ENCODE measurements around the gene PPP1R14D. TPM values are rescaled to one million over a fixed set of nuclear protein-coding genes. Genes with fewer than 3 reads are reported as not detected.

The PPP1R14D gene, protein sequence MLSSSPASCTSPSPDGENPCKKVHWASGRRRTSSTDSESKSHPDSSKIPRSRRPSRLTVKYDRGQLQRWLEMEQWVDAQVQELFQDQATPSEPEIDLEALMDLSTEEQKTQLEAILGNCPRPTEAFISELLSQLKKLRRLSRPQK
- not detected in 2 replicates for total RNA-seq (2012; rRNA removed)

DNA sequence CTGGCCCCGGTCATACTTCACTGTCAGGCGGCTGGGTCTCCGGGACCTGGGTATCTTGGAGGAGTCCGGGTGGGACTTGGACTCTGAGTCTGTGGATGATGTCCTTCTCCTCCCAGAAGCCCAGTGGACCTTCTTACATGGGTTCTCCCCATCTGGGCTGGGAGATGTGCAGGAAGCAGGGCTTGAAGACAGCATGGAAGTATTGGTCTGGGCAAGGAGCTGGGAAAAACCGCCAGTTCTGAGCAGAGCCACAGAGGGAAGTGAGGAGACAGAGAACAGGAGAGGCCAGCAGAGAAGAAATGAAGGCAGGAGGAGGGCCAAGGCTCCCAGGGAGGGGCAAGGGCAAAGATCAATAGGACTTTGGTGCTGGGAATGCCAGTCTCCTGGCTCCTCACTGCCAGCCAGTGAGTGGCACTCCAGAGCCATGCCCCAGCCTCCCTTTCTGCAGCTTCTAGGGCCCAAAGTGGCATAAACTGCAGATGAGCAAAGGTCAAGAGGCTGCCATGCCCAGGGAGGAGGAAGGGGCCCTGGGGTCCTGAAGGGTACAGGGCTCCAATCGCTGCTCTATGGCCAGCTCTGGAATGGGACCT, at the start of gene PPP1R14D:
TSS of gene PPP1R14D (minus strand) at position 262 of the 590 bp plus-strand sequence. CDS start at position 195, 67 bp downstream.
- Histone ChIP-seq H3K4me2 (ENCODE audit: low read length) (no peak within 1 kb of the TSS), H3K9ac (ENCODE audit: low read depth, low read length) (no peak within 1 kb of the TSS), H3K9me3 (replicated peaks; ENCODE audit: low read length) (no peaks in the 10 kb centered on the region), H3K36me3 (ENCODE audit: insufficient read depth, low read length) (no peaks in the 10 kb centered on the region), H3K4me1 (ENCODE audit: control insufficient read depth, insufficient read depth, low read length) (no peaks in the 10 kb centered on the region), H3K4me3 (ENCODE audit: low read length) (no peak within 1 kb of the TSS), H3K27me3 (ENCODE audit: control insufficient read depth, insufficient read depth, low read length) (peaks cover 34% of the 10 kb centered on the region)

DNA sequence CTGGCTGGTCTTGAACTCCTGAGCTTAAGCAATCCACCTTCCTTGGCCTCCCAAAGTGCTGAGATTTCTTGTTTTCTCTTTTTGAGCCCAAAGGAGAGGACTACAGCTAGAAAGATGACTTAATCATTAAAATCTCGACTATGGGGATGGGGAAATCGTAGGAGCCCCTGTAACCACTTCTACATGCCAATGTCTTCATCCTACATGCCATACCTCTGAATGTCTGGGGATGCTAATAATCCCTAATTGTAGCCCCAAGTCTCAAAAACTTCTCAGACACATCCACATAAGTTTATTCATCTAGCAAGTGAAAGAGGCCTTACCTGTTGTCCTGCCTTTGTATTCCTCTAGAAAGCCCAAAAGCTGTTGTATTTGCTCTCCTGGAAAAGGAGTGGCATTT, 49.2 kb upstream of the PPP1R14D start:
- Histone ChIP-seq H3K4me2 (ENCODE audit: low read length) (no peak overlapping the region), H3K4me3 (ENCODE audit: low read length) (no peak overlapping the region), H3K4me1 (ENCODE audit: control insufficient read depth, insufficient read depth, low read length) (peaks cover 4% of the 10 kb centered on the region), H3K36me3 (ENCODE audit: insufficient read depth, low read length) (no peaks in the 10 kb centered on the region), H3K9ac (ENCODE audit: low read depth, low read length) (no peak overlapping the region), H3K9me3 (replicated peaks; ENCODE audit: low read length) (no peaks in the 10 kb centered on the region), H3K27me3 (ENCODE audit: control insufficient read depth, insufficient read depth, low read length) (peaks cover 16% of the 10 kb centered on the region)

DNA sequence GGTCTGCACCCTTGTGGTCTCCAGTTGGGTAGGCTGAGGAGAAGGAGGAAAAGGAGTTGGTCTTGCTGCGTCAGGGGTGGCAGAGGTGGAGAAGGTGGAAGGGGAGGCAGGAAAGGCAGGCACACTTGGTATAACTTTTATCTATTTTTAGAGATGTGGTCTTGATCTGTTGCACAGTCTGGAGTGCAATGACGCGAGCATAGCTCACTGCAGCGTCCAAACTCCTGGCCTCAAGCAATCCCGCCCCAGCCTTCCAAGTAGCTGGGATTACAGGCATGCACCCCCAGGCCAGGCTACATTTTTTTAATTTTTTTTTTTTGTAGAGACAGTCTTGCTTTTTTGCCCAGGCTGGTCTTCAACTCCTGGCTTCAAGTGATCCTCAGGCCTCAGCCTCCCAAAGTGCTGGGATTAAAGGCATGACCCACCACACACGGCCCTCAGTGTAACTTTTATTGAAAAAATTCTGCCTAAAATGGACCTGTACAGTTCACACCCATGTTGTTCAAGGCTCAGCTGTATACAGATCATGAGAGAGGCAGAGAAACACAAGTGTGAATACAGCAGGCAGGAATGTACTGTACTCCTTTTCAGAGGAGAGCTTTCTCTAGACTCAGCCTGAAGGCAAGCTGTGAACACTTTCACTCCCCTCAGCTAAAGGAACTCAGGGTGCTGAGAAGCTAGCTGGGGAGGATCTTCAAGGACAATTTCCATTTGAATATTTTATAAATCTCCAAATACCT, 47.7 kb upstream of the PPP1R14D start:
- Histone ChIP-seq H3K36me3 (ENCODE audit: insufficient read depth, low read length) (no peaks in the 10 kb centered on the region), H3K9ac (ENCODE audit: low read depth, low read length) (no peak overlapping the region), H3K4me2 (ENCODE audit: low read length) (no peak overlapping the region), H3K27me3 (ENCODE audit: control insufficient read depth, insufficient read depth, low read length) (peaks cover 26% of the 10 kb centered on the region), H3K4me3 (ENCODE audit: low read length) (no peak overlapping the region), H3K9me3 (replicated peaks; ENCODE audit: low read length) (no peaks in the 10 kb centered on the region), H3K4me1 (ENCODE audit: control insufficient read depth, insufficient read depth, low read length) (peaks cover 4% of the 10 kb centered on the region)

DNA sequence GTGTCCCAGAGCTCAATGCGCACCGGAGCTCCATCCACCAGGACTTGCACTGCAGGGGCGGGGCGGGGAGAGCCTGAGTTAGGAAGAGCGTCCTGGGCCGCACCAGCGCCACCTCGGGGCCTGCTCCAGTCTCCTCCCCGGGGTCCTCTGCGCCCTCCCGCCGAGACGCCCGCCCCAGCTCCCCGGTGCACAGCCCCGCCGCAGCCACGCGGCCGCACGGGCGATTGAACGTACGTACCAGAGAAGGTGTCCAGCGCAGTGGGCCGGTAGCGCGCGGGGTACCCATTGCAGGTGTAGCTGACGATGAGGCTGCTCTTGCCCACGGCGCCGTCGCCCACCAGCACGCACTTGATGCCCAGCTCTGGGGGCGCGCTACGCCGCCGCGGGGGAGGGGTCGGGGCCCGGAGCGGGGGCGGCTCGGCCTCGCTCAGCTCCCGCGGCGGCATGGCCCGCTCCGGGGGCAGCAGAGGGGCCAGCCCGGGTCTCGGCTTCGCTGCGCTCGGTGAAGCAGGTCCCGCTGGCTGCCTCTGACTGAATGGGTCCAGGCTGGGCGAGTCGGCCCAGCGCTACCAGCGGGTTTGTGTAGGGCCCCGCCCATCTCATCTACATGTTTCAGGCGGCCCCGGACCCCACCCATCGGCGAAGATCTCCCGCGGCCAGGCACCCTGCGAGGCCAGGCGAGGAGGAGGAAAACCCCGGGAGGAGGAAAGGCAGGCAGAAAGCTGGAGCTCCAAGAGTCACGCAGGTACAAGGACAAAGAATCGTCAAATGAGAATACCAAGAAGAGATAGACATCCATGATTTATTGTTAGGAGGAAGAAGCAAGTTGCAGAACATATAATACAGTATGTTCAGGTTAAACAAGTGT, 45.4 kb upstream of the PPP1R14D start, which contains the start of gene RHOV:
TSS of gene RHOV (minus strand) at position 541 of the 868 bp plus-strand sequence. CDS start at position 446, 95 bp downstream.
- Histone ChIP-seq H3K36me3 (ENCODE audit: insufficient read depth, low read length) (no peaks in the 10 kb centered on the region), H3K4me3 (ENCODE audit: low read length) (peak within 1 kb of the TSS; percentile 67), H3K27me3 (ENCODE audit: control insufficient read depth, insufficient read depth, low read length) (peaks cover 41% of the 10 kb centered on the region), H3K9ac (ENCODE audit: low read depth, low read length) (peak within 1 kb of the TSS; percentile 35), H3K4me1 (ENCODE audit: control insufficient read depth, insufficient read depth, low read length) (peaks cover 4% of the 10 kb centered on the region), H3K4me2 (ENCODE audit: low read length) (peak within 1 kb of the TSS; percentile 93), H3K9me3 (replicated peaks; ENCODE audit: low read length) (no peaks in the 10 kb centered on the region)

DNA sequence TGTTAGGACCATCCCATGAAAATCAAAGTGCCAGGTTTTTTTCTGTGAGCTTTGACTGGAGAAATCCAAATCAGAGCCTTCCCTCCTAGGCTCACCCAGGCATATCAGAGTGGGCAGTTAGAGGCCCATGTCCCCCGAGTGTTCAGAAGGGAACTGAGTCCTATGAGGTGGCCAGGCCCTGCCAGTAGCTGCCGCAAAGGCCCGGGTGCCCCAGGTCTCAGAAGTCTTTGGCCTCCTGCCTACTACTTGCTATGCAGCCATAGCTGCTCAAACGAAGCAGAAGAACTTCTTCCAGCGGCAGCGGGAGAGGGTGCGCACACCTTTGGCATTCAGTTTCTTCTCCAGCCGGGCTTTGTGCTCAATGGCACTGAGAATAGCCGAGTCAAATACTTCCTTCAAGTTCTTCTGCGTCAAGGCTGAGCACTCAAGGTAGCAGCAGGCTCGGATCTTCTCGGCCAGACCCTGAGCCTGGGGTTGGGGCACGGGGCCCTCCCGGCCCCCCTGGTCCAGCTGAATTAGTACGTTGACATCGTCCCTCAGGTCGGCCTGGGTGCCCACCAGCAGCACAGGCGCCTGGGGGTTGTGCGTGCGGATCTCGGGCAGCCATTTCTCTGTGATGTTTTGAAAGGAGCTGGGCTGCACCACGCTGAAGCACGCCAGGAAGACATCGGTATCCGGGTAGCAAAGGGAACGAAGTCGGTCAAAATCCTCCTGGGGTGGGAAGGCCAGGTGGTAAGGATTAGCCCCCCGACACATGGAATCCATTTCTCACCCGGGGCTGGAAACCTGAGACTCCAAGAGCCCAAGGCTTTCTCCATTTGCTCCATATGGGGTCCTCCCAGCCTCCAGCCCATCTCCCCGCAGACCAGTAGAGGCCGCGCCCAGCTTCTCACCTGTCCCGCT, 44.5 kb upstream of the PPP1R14D start:
- H3K36me3 ChIP-seq (ENCODE audit: insufficient read depth, low read length), result no peaks in the 10 kb centered on the region
- H3K9ac ChIP-seq (ENCODE audit: low read depth, low read length), result no peak overlapping the region
- peak overlapping the region; percentile 67 for H3K4me3 ChIP-seq (ENCODE audit: low read length)
- peaks cover 4% of the 10 kb centered on the region for H3K4me1 ChIP-seq (ENCODE audit: control insufficient read depth, insufficient read depth, low read length)
- H3K27me3 ChIP-seq (ENCODE audit: control insufficient read depth, insufficient read depth, low read length), result peaks cover 41% of the 10 kb centered on the region
- H3K4me2 ChIP-seq (ENCODE audit: low read length), result peak overlapping the region; percentile 93
- H3K9me3 ChIP-seq (replicated peaks; ENCODE audit: low read length), result no peaks in the 10 kb centered on the region

DNA sequence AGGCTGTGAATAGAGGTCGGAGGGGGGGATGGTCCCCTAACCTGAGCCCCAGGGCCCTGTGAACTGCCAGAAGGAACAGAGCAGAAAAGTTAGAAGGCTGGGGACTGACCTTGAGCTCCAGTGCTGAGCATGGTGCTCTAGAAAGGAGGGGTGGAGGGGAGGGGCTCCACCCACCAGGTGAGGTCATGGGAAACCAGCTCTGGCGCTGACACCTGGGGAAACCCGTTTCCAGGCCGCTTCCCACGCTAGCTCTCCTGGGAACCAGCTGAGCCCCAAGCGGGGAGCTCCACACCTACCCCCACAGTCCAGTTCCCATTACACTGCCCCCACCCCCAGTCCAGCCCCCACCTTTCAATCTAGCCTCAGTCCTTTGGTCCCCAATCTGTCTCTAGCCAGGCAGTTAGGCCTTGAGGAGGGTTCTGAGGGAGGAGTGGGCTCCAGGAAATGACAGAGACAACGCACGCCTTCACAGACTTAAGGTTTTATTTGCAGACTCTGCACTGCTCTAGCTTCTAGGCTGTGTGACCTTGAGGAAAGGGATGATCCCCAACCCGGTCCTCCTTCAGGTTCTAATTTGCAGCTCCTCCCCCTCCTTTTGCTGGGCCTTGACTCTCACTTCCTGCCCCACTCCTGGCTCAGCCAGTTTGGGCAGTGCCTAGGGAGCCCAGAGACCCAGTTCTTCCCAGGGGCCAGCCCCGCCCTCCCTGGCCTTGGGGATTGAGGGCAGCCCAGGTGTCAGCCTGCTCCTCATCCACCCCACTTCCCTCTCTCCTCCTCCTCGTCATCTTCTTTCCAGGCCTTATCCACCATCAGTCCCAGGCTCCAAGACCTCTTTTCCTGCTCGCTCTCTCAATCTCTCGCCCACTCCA, 43.5 kb upstream of the PPP1R14D start:
- no peak overlapping the region for H3K4me2 ChIP-seq (ENCODE audit: low read length)
- no peaks in the 10 kb centered on the region for H3K9me3 ChIP-seq (replicated peaks; ENCODE audit: low read length)
- H3K9ac ChIP-seq (ENCODE audit: low read depth, low read length), result no peak overlapping the region
- H3K27me3 ChIP-seq (ENCODE audit: control insufficient read depth, insufficient read depth, low read length), result peaks cover 41% of the 10 kb centered on the region
- no peaks in the 10 kb centered on the region for H3K36me3 ChIP-seq (ENCODE audit: insufficient read depth, low read length)
- no peak overlapping the region for H3K4me3 ChIP-seq (ENCODE audit: low read length)
- peaks cover 4% of the 10 kb centered on the region for H3K4me1 ChIP-seq (ENCODE audit: control insufficient read depth, insufficient read depth, low read length)

DNA sequence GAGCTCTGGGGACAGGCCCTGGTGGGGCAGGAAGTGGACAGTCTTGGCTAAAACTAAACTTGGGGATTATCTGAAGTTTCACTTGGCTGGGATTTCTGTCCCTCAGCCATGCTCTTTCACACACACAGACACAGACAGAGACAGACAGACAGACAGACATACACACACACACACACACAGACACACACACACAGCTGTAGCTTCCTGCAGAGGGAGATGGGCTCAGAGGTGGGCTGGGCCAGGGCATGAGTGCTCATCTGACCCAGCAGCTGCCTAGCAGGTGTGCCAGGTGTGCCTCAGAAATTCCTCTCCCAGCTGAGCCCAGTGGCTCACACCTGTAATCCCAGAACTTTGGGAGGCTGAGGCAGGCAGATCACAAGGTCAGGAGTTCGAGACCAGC, 42.2 kb upstream of the PPP1R14D start:
- Histone ChIP-seq H3K4me2 (ENCODE audit: low read length) (no peak overlapping the region), H3K9me3 (replicated peaks; ENCODE audit: low read length) (no peaks in the 10 kb centered on the region), H3K27me3 (ENCODE audit: control insufficient read depth, insufficient read depth, low read length) (peaks cover 41% of the 10 kb centered on the region), H3K36me3 (ENCODE audit: insufficient read depth, low read length) (no peaks in the 10 kb centered on the region), H3K9ac (ENCODE audit: low read depth, low read length) (no peak overlapping the region), H3K4me1 (ENCODE audit: control insufficient read depth, insufficient read depth, low read length) (peaks cover 4% of the 10 kb centered on the region), H3K4me3 (ENCODE audit: low read length) (no peak overlapping the region)

DNA sequence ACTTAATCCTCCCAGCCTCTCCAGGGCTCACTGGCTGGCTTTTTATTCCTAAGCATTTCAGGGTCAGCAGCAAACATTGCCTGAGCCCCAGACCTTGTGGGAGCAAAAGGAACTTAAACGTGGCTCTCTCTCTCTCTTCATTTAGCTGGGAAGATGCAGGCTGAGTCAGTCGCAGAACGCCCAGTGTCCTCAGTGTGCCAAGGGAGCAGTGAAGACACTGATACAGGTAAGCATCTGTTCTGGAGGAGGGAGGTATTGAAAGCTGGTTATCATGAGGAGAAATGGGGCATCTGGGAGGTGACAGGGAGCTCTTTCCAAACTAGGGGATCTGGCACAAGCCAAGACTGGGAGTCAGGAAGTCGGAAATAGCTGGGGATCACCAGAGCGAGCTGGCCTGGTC, 41.2 kb upstream of the PPP1R14D start:
- no peak overlapping the region for H3K9ac ChIP-seq (ENCODE audit: low read depth, low read length)

DNA sequence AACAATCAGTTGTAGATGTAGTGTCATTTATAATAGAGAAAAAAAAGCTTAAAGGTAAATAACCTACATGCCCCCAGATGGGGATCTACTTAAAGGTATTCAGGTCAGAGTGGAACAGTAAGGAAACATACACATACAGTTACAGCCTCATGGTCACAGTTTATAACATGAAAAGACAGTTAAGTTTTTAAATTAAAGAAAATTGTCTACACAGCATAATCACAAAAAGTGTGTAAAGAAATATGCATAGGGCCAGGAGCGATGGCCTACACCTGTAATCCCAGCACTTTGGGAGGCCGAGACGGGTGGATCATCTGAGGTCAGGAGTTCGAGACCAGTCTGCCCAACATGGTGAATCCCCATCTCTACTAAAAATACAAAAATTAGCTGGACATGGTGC, 38.7 kb upstream of the PPP1R14D start:
- Histone ChIP-seq H3K36me3 (ENCODE audit: insufficient read depth, low read length) (no peaks in the 10 kb centered on the region), H3K4me2 (ENCODE audit: low read length) (no peak overlapping the region), H3K9me3 (replicated peaks; ENCODE audit: low read length) (no peaks in the 10 kb centered on the region), H3K27me3 (ENCODE audit: control insufficient read depth, insufficient read depth, low read length) (peaks cover 32% of the 10 kb centered on the region), H3K4me3 (ENCODE audit: low read length) (no peak overlapping the region), H3K9ac (ENCODE audit: low read depth, low read length) (no peak overlapping the region), H3K4me1 (ENCODE audit: control insufficient read depth, insufficient read depth, low read length) (no peaks in the 10 kb centered on the region)

More for the DNA sequence above, 41.2 kb upstream of the PPP1R14D start:
- H3K4me1 ChIP-seq (ENCODE audit: control insufficient read depth, insufficient read depth, low read length), result peaks cover 4% of the 10 kb centered on the region
- H3K27me3 ChIP-seq (ENCODE audit: control insufficient read depth, insufficient read depth, low read length), result peaks cover 42% of the 10 kb centered on the region
- H3K4me3 ChIP-seq (ENCODE audit: low read length), result no peak overlapping the region
- no peaks in the 10 kb centered on the region for H3K9me3 ChIP-seq (replicated peaks; ENCODE audit: low read length)
- no peaks in the 10 kb centered on the region for H3K36me3 ChIP-seq (ENCODE audit: insufficient read depth, low read length)
- no peak overlapping the region for H3K4me2 ChIP-seq (ENCODE audit: low read length)
